ENCODE results near the gene GP9.

GP9 gene

GRCh38 chr3:129060276-129061022, at the start of gene GP9:
TSS of gene GP9 (plus strand) at chr3:129060779. CDS start at chr3:129061740, 961 bp downstream.
- DNase-seq (ENCODE audit: low read depth in 3 of 3) = no peak

- no peak for DNase-seq (ENCODE audit: low read depth in 3 of 3)
These were observed 47.1 kb upstream of the GP9 start for GRCh38 chr3:129013491-129013891.

- no peak for DNase-seq (ENCODE audit: low read depth in 3 of 3)
These were observed 46.4 kb upstream of the GP9 start for GRCh38 chr3:129014148-129014547.

- no peak for DNase-seq (ENCODE audit: low read depth in 3 of 3)
These were observed 45.7 kb upstream of the GP9 start for GRCh38 chr3:129014793-129015345.

GRCh38 chr3:129015388-129016105, 45.0 kb upstream of the GP9 start:
- no peak for DNase-seq (ENCODE audit: low read depth in 3 of 3)

GRCh38 chr3:129016356-129016719, 44.2 kb upstream of the GP9 start:
- peak; percentile 27 to 49 (median 34) for DNase-seq (ENCODE audit: low read depth in 3 of 3)

GRCh38 chr3:129016720-129017483, 43.7 kb upstream of the GP9 start:
- DNase-seq (ENCODE audit: low read depth in 3 of 3) = no peak

- DNase-seq (ENCODE audit: low read depth in 3 of 3) = no peak
These were observed 43.1 kb upstream of the GP9 start for GRCh38 chr3:129017484-129017899.

GRCh38 chr3:129018271-129018670, 42.3 kb upstream of the GP9 start:
- no peak for DNase-seq (ENCODE audit: low read depth in 3 of 3)

- no peak for DNase-seq (ENCODE audit: low read depth in 3 of 3)
These were observed 41.8 kb upstream of the GP9 start for GRCh38 chr3:129018751-129019150.

GRCh38 chr3:129019266-129019665, 41.3 kb upstream of the GP9 start:
- DNase-seq (ENCODE audit: low read depth in 3 of 3) = no peak

- DNase-seq (ENCODE audit: low read depth in 3 of 3) = no peak
These were observed 39.9 kb upstream of the GP9 start for GRCh38 chr3:129020691-129021090.

- DNase-seq (ENCODE audit: low read depth in 3 of 3) = no peak
These were observed 39.4 kb upstream of the GP9 start for GRCh38 chr3:129021140-129021551.

GRCh38 chr3:129022114-129023007, 38.2 kb upstream of the GP9 start:
- DNase-seq (ENCODE audit: low read depth in 3 of 3) = no peak

- no peak for DNase-seq (ENCODE audit: low read depth in 3 of 3)
These were observed 37.6 kb upstream of the GP9 start for GRCh38 chr3:129023008-129023358.

GRCh38 chr3:129023909-129024308, 36.7 kb upstream of the GP9 start:
- DNase-seq (ENCODE audit: low read depth in 3 of 3) = no peak

GRCh38 chr3:129025108-129025507, 35.5 kb upstream of the GP9 start:
- DNase-seq (ENCODE audit: low read depth in 3 of 3) = no peak

- DNase-seq (ENCODE audit: low read depth in 3 of 3) = no peak
These were observed 34.7 kb upstream of the GP9 start for GRCh38 chr3:129025691-129026435.

GRCh38 chr3:129026728-129027543, 33.6 kb upstream of the GP9 start:
- DNase-seq (ENCODE audit: low read depth in 3 of 3) = peak; percentile 83 to 87 (median 84)

- DNase-seq (ENCODE audit: low read depth in 3 of 3) = no peak
These were observed 33.1 kb upstream of the GP9 start for GRCh38 chr3:129027544-129027880.
